ENCODE data around the gene DOCK2.

The DOCK2 gene

DNA sequence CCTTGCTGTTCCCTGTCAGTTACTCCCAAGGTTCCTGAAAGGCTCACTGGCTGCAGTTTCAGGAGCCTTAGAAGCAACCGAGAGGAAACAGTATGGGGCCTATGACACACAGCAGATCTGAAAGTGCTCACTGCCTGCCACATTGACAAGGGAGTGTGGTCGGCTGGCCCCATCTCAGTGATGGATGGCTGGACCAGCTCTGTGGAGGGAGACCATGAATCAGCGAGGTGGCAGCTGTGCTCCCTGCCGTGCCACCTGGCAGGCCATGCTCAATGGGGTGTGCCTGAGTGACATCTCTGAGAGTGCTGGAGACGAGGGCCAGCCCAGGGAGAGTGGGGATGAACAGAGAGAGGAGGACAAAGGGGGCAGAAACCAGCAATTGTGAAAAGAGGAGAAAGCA is 49.1 kb downstream of the DOCK2 start:
- no peak for DNase-seq (ENCODE audit: extremely low read depth in 1 of 2, low read depth in 1 of 2)

- no peak for DNase-seq (ENCODE audit: extremely low read depth in 1 of 2, low read depth in 1 of 2)
Measured at GRCh38 chr5:169688106-169688505, 51.0 kb downstream of the DOCK2 start.

DNA sequence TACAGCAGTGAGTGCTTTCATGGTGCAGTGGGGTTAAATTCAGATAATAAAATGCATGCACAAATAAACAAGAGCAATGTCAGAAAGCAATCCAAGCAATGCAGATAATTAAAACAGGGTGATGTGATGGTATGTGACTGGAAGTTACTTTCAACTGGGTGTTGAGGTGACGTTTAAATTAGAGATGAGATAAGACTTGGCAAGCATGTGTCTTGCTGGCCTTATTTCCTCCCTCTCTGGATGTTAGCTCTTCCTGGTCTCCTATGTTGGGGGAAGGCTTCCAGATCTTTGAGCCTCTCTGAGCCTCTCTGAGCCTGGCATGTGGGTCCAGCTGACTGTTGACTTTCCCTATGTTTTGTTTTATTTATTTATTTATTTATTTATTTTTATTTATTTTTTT is 54.4 kb downstream of the DOCK2 start:
- DNase-seq (ENCODE audit: extremely low read depth in 1 of 2, low read depth in 1 of 2) = no peak

- DNase-seq (ENCODE audit: extremely low read depth in 1 of 2, low read depth in 1 of 2) = no peak
Measured at GRCh38 chr5:169694091-169694625, 57.1 kb downstream of the DOCK2 start.

GRCh38 chr5:169695025-169695625 is 58.0 kb downstream of the DOCK2 start:
- no peak for DNase-seq (ENCODE audit: extremely low read depth in 1 of 2, low read depth in 1 of 2)

GRCh38 chr5:169695919-169696490 is 58.9 kb downstream of the DOCK2 start:
- DNase-seq (ENCODE audit: extremely low read depth in 1 of 2, low read depth in 1 of 2) = no peak

- DNase-seq (ENCODE audit: extremely low read depth in 1 of 2, low read depth in 1 of 2) = no peak
Measured at GRCh38 chr5:169696621-169697510, 59.8 kb downstream of the DOCK2 start.

DNA sequence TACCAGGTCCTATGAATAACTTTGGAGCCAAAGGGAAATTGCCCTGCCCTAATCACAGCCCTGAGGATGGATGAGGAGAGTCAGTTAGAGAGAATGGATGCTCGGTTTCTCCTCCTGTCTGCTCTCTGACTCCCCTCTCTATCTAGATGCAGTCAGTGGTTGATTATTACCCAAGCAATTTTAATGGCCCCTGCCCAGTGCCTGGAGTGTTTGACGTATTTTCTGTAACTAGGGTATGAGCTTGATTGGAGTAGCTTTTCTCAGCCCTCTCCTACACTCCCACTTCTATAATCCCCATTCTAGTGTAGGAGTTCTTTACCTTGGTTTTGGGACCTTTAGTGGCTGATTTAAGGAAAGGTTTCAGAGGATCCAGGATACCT is 60.4 kb downstream of the DOCK2 start:
- no peak for DNase-seq (ENCODE audit: extremely low read depth in 1 of 2, low read depth in 1 of 2)

- no peak for DNase-seq (ENCODE audit: extremely low read depth in 1 of 2, low read depth in 1 of 2)
Measured at GRCh38 chr5:169697976-169698375, 60.9 kb downstream of the DOCK2 start.

- no peak for DNase-seq (ENCODE audit: extremely low read depth in 1 of 2, low read depth in 1 of 2)
Measured at GRCh38 chr5:169700611-169701010, 63.5 kb downstream of the DOCK2 start.

GRCh38 chr5:169701910-169702451 is 64.9 kb downstream of the DOCK2 start:
- DNase-seq (ENCODE audit: extremely low read depth in 1 of 2, low read depth in 1 of 2) = no peak

- no peak for DNase-seq (ENCODE audit: extremely low read depth in 1 of 2, low read depth in 1 of 2)
Measured at GRCh38 chr5:169702693-169703481, 65.8 kb downstream of the DOCK2 start.

DNA sequence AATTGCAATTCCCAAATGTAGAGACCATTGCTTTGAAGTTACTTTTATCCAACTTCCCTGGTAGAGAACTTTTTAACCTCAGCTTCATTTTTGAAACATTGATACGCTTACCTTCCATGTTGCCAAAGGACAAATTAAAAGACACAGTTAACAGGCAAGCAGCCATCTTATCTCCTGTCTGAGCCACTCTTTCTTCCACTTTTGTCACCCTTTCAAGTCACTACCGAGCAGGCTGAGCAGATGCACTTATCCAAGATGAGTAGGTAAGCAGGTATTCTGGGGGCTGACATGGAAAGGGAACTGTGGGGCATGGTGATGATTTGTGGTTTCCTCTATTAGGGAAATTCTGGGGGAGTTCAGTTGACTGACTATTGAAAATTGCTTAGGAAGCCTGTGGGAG is 66.7 kb downstream of the DOCK2 start:
- DNase-seq (ENCODE audit: extremely low read depth in 1 of 2, low read depth in 1 of 2) = no peak

DNA sequence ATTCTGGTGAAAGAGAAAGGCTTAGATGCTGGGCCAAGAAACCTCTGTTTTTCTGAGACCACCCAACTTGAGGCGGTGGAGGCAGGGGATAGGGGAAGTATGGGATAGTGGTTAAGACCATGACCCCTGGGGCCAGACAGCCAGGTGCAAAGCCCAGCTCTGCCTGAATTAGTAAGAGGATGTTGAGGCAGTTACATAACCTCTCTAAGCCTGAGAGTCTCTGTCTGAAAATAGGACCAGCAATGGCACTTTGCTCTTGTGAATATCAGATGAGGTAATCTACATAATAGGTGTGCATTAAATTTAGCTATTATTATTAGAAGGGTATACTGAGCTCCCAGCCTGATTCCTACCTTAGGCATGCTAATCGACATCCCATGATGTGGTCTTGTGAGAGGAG is 68.2 kb downstream of the DOCK2 start:
- DNase-seq (ENCODE audit: extremely low read depth in 1 of 2, low read depth in 1 of 2) = no peak

- no peak for DNase-seq (ENCODE audit: extremely low read depth in 1 of 2, low read depth in 1 of 2)
Measured at GRCh38 chr5:169706071-169706470, 69.0 kb downstream of the DOCK2 start.

DNA sequence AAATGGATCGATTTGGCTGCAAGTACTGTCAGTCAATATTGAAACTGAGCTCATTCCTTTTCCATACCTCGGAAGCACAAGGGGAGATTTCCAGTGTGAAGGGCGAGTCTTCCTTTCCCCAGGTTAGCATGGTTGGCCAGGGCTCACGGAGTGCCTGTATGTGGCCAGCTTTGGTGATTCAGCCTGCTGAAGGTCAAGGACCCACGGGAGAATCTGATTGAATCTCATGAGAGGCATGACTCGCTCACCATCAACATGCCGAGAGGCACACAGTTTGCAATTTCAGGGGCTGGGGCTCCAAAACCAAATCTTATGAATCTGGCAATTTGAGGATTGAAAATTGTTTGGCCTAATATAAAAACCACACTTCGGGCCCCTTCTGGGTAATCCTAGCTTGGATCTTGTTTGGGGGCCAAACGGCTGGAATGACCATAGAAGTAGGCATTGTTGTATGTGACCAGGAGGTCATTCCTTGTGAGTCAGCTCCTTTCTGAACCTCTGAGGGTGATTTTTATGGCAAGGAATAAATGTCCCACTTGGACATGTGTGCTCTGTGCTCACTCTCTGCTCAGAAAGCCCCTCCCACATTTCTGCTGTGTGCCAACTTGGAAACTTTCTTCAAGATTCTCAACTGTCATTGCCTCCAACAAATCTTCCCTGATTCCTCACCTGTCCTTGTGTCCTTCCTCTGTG is 69.8 kb downstream of the DOCK2 start:
- no peak for DNase-seq (ENCODE audit: extremely low read depth in 1 of 2, low read depth in 1 of 2)

DNA sequence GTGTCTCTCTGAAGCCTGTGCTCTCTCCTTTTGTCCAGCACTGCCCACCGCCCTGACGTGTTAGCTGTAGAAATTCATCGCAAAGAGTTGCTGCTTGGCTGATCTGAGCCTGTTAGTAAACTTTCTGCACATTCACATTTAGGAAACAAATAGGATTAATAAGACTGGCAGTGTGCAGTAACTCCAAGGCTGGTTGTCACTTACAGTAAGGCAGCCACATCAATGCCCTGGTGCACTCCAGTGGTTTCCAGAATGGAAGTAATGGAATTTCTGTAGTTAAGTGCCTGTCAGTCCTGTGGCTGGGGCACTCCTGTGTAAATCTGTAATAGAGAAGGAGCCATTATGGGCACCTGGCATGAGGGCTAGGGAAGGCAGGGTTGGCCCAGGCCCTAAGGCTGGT is 70.6 kb downstream of the DOCK2 start:
- DNase-seq (ENCODE audit: extremely low read depth in 1 of 2, low read depth in 1 of 2) = no peak

- DNase-seq (ENCODE audit: extremely low read depth in 1 of 2, low read depth in 1 of 2) = no peak
Measured at GRCh38 chr5:169710675-169711074, 73.6 kb downstream of the DOCK2 start.

DNA sequence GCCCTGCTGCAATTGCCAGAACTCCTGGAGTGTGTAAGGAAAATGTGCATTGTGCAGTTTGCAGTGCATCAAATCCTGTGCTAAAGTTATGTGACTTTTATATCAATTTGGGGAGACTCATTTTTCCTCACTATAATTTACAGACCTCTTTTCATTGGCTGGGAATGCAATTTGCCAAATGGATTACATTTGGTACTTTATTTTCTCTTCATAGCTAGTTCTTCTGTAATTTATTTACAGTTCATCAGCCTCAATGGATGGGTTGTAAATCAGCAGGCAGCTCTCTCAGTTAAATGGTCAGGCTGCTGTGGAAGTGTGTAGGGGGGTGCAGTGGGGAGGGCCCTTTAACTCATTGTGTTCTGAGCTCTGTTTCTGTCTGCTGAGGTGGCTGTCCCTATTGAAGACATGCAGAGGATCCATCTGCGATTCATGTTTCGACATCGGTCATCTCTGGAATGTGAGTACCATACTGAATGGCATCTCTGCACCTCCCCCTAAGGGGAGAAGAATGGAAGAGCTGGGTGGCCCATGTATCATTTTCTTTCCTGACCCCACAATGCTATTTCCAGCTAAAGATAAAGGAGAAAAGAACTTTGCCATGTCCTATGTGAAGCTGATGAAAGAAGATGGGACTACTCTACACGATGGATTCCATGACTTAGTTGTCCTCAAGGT is 74.6 kb downstream of the DOCK2 start:
- no peak for DNase-seq (ENCODE audit: extremely low read depth in 1 of 2, low read depth in 1 of 2)

DNA sequence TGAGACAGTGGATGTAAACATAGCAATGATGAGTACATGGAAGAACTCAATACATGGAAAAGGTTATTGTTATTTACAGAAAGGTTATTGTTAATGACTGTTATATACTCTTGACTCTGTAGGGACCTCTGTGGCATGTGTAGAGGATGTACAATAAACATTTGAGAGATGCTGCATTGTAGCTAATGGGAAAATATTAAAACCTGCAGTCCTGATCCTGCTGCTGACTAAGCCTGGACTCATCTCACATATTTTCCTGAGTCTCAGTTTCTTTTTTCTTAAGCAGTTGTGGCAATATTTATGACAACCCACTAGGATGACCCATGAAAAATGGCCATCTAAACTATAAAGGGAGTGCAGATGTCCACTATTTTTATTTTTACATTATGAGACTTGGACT is 75.4 kb downstream of the DOCK2 start:
- no peak for DNase-seq (ENCODE audit: extremely low read depth in 1 of 2, low read depth in 1 of 2)
